HFFc6 (cell line): ENCODE data around the gene VPS37D. TPM values are rescaled to one million over a fixed set of nuclear protein-coding genes. Genes with fewer than 3 reads are reported as not detected.
"Not testable (repeated sequence)": the region's sequence is repeated elsewhere in the genome, so short reads cannot be mapped to it uniquely, and the experiment has no call there.

Experiments
- DNase-seq: peaks from one replicate; pipeline ENCODE4 v3.0.0-alpha.2; 2018
- H3K27ac Mint-ChIP-seq: 2 replicates; pipeline ENCODE4 v1.8.0; 2020; ENCODE audit warnings: mild to moderate bottlenecking, mixed read lengths
- H3K27me3 Mint-ChIP-seq: 2 replicates; pipeline ENCODE4 v1.8.0; 2021; ENCODE audit warnings: mild to moderate bottlenecking, moderate library complexity, mixed read lengths; ENCODE audit not compliant: insufficient read depth
- H3K36me3 Mint-ChIP-seq: 2 replicates; pipeline ENCODE4 v1.8.0; 2021; ENCODE audit warnings: low read depth, mixed read lengths
- H3K4me1 Mint-ChIP-seq: 2 replicates; pipeline ENCODE4 v1.8.0; 2020; ENCODE audit warnings: low read depth, mixed read lengths
- H3K4me3 Mint-ChIP-seq: 2 replicates; pipeline ENCODE4 v1.8.0; 2020; ENCODE audit warnings: mild to moderate bottlenecking, moderate library complexity, mixed read lengths
- H3K9me3 Mint-ChIP-seq: 2 replicates; pipeline ENCODE4 v1.8.0; 2020; ENCODE audit warnings: mild to moderate bottlenecking, mixed read lengths
- CTCF ChIP-seq: fragments of 200-600 bp; sonication (generic); IDR thresholded peaks from 2 replicates; pipeline ENCODE4 v1.5.0; 2021; ENCODE audit warnings: antibody characterized with exemption, mild to moderate bottlenecking
- total RNA-seq, 6 experiments: library from RNA; stranded (reverse); fragmentation: NEBNext Ultra II Directional; extraction: Animal tissue kit (Norgen Biotek cat#: 25700); gene quantifications; 2 replicates in 1 of 6; 3 replicates in 5 of 6; pipeline ENCODE4 v1.2.3, GENCODE V29; 2021

The VPS37D gene
- total RNA-seq, 6 experiments from 2014 or later = 2.4 to 3.1 (median 2.7) TPM

GRCh38 chr7:73647725-73648592, 19.7 kb upstream of the VPS37D start:
- Mint-ChIP-seq H3K36me3 (no peaks in the 10 kb centered on the region), H3K27me3 (peaks cover 49% of the 10 kb centered on the region), H3K4me1 (no peaks in the 10 kb centered on the region), H3K9me3 (no peaks in the 10 kb centered on the region), H3K27ac (no peak overlapping the region), H3K4me3 (no peak overlapping the region)
- no peak for DNase-seq
- no peak for TF ChIP-seq CTCF

GRCh38 chr7:73648593-73649332, 18.9 kb upstream of the VPS37D start:
- Mint-ChIP-seq H3K27me3 (peaks cover 45% of the 10 kb centered on the region), H3K9me3 (no peaks in the 10 kb centered on the region), H3K4me3 (no peak overlapping the region), H3K36me3 (no peaks in the 10 kb centered on the region), H3K27ac (no peak overlapping the region), H3K4me1 (no peaks in the 10 kb centered on the region)
- no peak for TF ChIP-seq CTCF
- DNase-seq = no peak

- peaks cover 38% of the 10 kb centered on the region for H3K27me3 Mint-ChIP-seq
- DNase-seq = no peak
- no peak overlapping the region for H3K27ac Mint-ChIP-seq
- H3K4me3 Mint-ChIP-seq = no peak overlapping the region
- TF ChIP-seq CTCF = no peak
- H3K9me3 Mint-ChIP-seq = no peaks in the 10 kb centered on the region
- no peaks in the 10 kb centered on the region for H3K4me1 Mint-ChIP-seq
- no peaks in the 10 kb centered on the region for H3K36me3 Mint-ChIP-seq
These were observed 18.1 kb upstream of the VPS37D start for GRCh38 chr7:73649576-73649975.

GRCh38 chr7:73650524-73650923, 17.1 kb upstream of the VPS37D start:
- Mint-ChIP-seq H3K27ac (no peak overlapping the region), H3K4me3 (no peak overlapping the region), H3K9me3 (no peaks in the 10 kb centered on the region; the same call in 1 of the 2 replicates), H3K4me1 (no peaks in the 10 kb centered on the region), H3K36me3 (no peaks in the 10 kb centered on the region), H3K27me3 (peaks cover 46% of the 10 kb centered on the region)
- TF ChIP-seq CTCF = no peak
- no peak for DNase-seq

- H3K27me3 Mint-ChIP-seq = peaks cover 36% of the 10 kb centered on the region
- DNase-seq = no peak
- no peak for TF ChIP-seq CTCF
- H3K27ac Mint-ChIP-seq = no peak overlapping the region
- no peaks in the 10 kb centered on the region for H3K36me3 Mint-ChIP-seq
- H3K4me1 Mint-ChIP-seq = no peaks in the 10 kb centered on the region
- H3K4me3 Mint-ChIP-seq = no peak overlapping the region
- no peaks in the 10 kb centered on the region; the same call in 1 of the 2 replicates for H3K9me3 Mint-ChIP-seq
These were observed 15.1 kb upstream of the VPS37D start for GRCh38 chr7:73652541-73652949.

GRCh38 chr7:73655309-73655708, 12.3 kb upstream of the VPS37D start:
- H3K36me3 Mint-ChIP-seq, DNase-seq, H3K27ac Mint-ChIP-seq, H3K9me3 Mint-ChIP-seq, H3K4me1 Mint-ChIP-seq, H3K4me3 Mint-ChIP-seq: not testable (repeated sequence)
- peaks cover 24% of the 10 kb centered on the region for H3K27me3 Mint-ChIP-seq
